ENCODE data around the gene TMEM229A.

DNA sequence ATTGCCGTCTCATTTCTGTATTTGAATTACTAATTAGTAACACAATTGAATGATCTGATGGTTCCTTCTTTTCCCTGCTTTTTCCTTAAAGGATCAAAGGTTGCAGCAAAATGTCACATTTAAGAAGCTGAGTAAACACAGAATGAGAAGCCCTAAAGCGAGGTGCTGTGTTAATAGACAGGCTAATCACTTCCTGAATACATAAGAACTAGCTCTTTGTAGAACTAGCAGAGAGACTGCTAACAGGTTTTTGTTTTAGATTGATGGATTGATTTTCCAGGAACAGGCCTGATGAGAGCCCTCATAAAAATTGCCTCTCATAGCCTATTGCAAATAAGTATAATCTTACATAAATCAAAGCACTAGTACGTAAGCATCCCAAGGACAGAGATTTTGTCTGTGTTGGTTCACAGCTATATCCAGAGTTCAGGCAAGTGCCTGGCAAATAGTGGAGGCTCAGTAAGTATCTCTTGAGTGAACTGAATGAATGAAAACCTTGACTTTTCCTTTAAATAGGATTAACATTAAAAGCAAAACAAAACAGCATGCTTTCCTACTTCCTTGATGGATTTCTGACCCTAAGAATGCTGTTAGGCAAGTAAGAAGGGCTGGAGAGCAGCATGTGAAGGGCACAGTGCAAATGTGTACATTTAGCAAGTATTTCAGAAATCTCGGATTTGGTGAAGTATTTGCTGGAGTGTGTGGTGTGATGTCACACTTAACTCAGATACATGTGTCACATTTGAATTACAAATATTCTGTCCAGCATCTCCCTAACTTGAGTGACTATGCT lies 3.3 kb downstream of the TMEM229A start:
- TF ChIP-seq, protein P1, sequence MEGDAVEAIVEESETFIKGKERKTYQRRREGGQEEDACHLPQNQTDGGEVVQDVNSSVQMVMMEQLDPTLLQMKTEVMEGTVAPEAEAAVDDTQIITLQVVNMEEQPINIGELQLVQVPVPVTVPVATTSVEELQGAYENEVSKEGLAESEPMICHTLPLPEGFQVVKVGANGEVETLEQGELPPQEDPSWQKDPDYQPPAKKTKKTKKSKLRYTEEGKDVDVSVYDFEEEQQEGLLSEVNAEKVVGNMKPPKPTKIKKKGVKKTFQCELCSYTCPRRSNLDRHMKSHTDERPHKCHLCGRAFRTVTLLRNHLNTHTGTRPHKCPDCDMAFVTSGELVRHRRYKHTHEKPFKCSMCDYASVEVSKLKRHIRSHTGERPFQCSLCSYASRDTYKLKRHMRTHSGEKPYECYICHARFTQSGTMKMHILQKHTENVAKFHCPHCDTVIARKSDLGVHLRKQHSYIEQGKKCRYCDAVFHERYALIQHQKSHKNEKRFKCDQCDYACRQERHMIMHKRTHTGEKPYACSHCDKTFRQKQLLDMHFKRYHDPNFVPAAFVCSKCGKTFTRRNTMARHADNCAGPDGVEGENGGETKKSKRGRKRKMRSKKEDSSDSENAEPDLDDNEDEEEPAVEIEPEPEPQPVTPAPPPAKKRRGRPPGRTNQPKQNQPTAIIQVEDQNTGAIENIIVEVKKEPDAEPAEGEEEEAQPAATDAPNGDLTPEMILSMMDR (IDR thresholded peaks at IDR 0.05) = no peak
- TF ChIP-seq POLR2A (IDR thresholded peaks at IDR 0.05) (no peak), POLR2AphosphoS5 (IDR thresholded peaks at IDR 0.05) (no peak)
